ENCODE data around the gene ACOT2. TPM values are rescaled to one million over a fixed set of nuclear protein-coding genes. Genes with fewer than 3 reads are reported as not detected.

The ACOT2 gene
- total RNA-seq, 4 donors from 2014 or later: 36.8 to 186 (median 128) TPM

DNA sequence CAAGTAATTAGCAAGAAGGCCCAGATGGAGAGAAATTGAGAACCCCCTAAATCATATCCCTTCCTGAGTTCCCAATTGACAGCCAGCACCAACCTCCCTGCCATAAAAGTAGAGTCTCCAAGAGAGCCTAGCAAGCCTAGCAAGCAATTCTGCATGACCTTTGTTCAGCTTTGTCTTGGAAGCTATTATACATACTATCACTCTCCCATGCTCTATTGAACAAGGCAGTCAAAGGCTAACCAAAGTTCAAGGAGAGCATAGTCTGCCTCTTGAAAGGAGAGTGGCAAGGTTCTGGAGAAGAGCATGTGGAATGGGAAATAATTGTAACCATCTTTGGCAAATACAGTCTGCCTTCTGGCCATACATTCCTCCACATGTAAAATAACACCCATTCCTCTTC lies 30.5 kb downstream of the ACOT2 start:
- TF ChIP-seq EP300 (IDR thresholded peaks at IDR 0.05) (no peak), CTCF (IDR thresholded peaks at IDR 0.05) (no peak), POLR2A (IDR thresholded peaks at IDR 0.05; ENCODE audit: low read depth) (no peak), POLR2AphosphoS5 (IDR thresholded peaks at IDR 0.05) (no peak)
- intact Hi-C loops (cut with DNase I): no loop called here

DNA sequence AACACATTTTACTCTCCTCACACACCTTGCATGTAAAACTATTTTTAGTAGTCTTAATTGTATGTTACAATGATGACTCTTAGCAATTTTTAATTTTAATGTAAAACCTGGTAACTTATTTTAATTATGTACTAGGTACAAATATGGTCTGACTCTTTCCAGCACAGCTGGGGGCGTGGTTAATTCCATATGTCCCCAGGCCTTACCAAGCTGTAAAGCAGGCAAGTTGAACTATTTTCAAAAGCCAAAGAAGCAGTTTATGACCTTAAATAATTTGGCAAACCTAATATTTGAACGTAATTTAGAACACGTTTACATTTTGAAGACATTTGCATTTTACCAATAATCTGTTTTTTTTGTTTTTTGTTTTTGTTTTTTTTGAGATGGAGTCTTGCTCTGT lies 34.0 kb downstream of the ACOT2 start:
- DNase-seq (ENCODE audit: extremely low spot score): no peak
- Histone ChIP-seq H3K4me3 (no peak overlapping the region), H3K9me3 (no peaks in the 10 kb centered on the region), H3K27ac (replicated peaks in 1 of 4) (no peak overlapping the region), H3K36me3 (no peaks in the 10 kb centered on the region), H3K4me1 (no peaks in the 10 kb centered on the region), H3K27me3 (no peaks in the 10 kb centered on the region)
- intact Hi-C loops (cut with DNase I): no loop called here
- WGBS: 84% methylated on average over 3 of the region's 3 CpGs
- no peak for TF ChIP-seq POLR2AphosphoS5 (IDR thresholded peaks at IDR 0.05)
- TF ChIP-seq EP300 (IDR thresholded peaks at IDR 0.05): no peak
- TF ChIP-seq CTCF (IDR thresholded peaks at IDR 0.05): no peak
- TF ChIP-seq POLR2A (IDR thresholded peaks at IDR 0.05; ENCODE audit: low read depth): no peak

More for the DNA sequence above, 30.5 kb downstream of the ACOT2 start:
- Histone ChIP-seq H3K4me3 (no peak overlapping the region), H3K27me3 (no peaks in the 10 kb centered on the region), H3K36me3 (no peaks in the 10 kb centered on the region), H3K4me1 (no peaks in the 10 kb centered on the region), H3K9me3 (no peaks in the 10 kb centered on the region), H3K27ac (replicated peaks in 1 of 4) (no peak overlapping the region)
- no peak for DNase-seq (ENCODE audit: extremely low spot score)

GRCh38 chr14:73606271-73606670 lies 37.3 kb downstream of the ACOT2 start:
- 90% methylated on average over 3 of the region's 3 CpGs for WGBS
- DNase-seq (ENCODE audit: extremely low spot score): no peak
- Histone ChIP-seq H3K4me3 (no peak overlapping the region), H3K36me3 (no peaks in the 10 kb centered on the region), H3K4me1 (no peaks in the 10 kb centered on the region), H3K27ac (replicated peaks in 1 of 4) (no peak overlapping the region), H3K27me3 (no peaks in the 10 kb centered on the region), H3K9me3 (no peaks in the 10 kb centered on the region)
- intact Hi-C loops (cut with DNase I): no loop called here
- no peak for TF ChIP-seq POLR2A (IDR thresholded peaks at IDR 0.05; ENCODE audit: low read depth)
- TF ChIP-seq POLR2AphosphoS5 (IDR thresholded peaks at IDR 0.05): no peak
- no peak for TF ChIP-seq CTCF (IDR thresholded peaks at IDR 0.05)

- 83% methylated on average over 1 of the region's 1 CpG for WGBS
- TF ChIP-seq CTCF (IDR thresholded peaks at IDR 0.05) (no peak), POLR2A (IDR thresholded peaks at IDR 0.05; ENCODE audit: low read depth) (no peak), EP300 (IDR thresholded peaks at IDR 0.05) (no peak), POLR2AphosphoS5 (IDR thresholded peaks at IDR 0.05) (no peak)
- H3K36me3 ChIP-seq: no peaks in the 10 kb centered on the region
- DNase-seq (ENCODE audit: extremely low spot score): no peak
- intact Hi-C loops (cut with DNase I): no loop called here
- no peak overlapping the region for H3K4me3 ChIP-seq
- H3K27me3 ChIP-seq: no peaks in the 10 kb centered on the region
- H3K4me1 ChIP-seq: peaks cover 0 to 7% (median 5%) of the 10 kb centered on the region in 4 donors
- H3K9me3 ChIP-seq: no peaks in the 10 kb centered on the region
- H3K27ac ChIP-seq (replicated peaks in 1 of 4): no peak overlapping the region
These were observed 38.2 kb downstream of the ACOT2 start for GRCh38 chr14:73607241-73607640.

- TF ChIP-seq POLR2A (IDR thresholded peaks at IDR 0.05; ENCODE audit: low read depth) (no peak), CTCF (IDR thresholded peaks at IDR 0.05) (no peak), POLR2AphosphoS5 (IDR thresholded peaks at IDR 0.05) (no peak), EP300 (IDR thresholded peaks at IDR 0.05) (no peak)
- DNase-seq (ENCODE audit: extremely low spot score): no peak
- Histone ChIP-seq H3K4me1 (peaks cover 0 to 16% (median 12%) of the 10 kb centered on the region in 4 donors), H3K27me3 (no peaks in the 10 kb centered on the region), H3K9me3 (no peaks in the 10 kb centered on the region), H3K4me3 (no peak overlapping the region), H3K27ac (replicated peaks in 1 of 4) (no peak overlapping the region), H3K36me3 (no peaks in the 10 kb centered on the region)
- WGBS: 30% methylated on average over 2 of the region's 2 CpGs
- intact Hi-C loops (cut with DNase I): no loop called here
These were observed 41.7 kb downstream of the ACOT2 start for GRCh38 chr14:73610687-73611086.

Measured in esophagus muscularis mucosa (tissue), 4 donors.